IMR-90 (cell line): Measurements from ENCODE around the gene ANKLE1. TPM values are rescaled to one million over a fixed set of nuclear protein-coding genes. Genes with fewer than 3 reads are reported as not detected.

Experiments used
- ATAC-seq: fragments of 200-7000 bp; cut with Tn5 transposase; 2 replicates; pipeline ENCODE4 v1.9.1; 2020; ENCODE audit warnings: low read depth, mild to moderate bottlenecking, moderate library complexity
- BruUV-seq: library from RNA; stranded (reverse); fragments of 400-500 nt; replicated peaks from 2 replicates; lab custom pipeline; 2021; lab: Mats Ljungman, UMichigan
- CTCF ChIA-PET: fragments of 300-600 bp; formaldehyde crosslinking; extraction: SDS; loops from one replicate; lab custom pipeline; 2021; ENCODE audit warnings: antibody characterized with exemption; lab: Yijun Ruan, JAX
- POLR2A ChIA-PET: fragments of 300-600 bp; sonication (Branson Sonifier 250); formaldehyde crosslinking; loops from one replicate; lab custom pipeline; 2022; ENCODE audit warnings: antibody characterized with exemption; ENCODE audit not compliant: unreplicated experiment; lab: Charles Lee
- DNase-seq: peaks from one replicate; pipeline ENCODE4 v3.0.0; 2013
- H2AFZ ChIP-seq: replicated peaks from 2 replicates; pipeline ENCODE3; 2013; ENCODE audit warnings: low read length, mild to moderate bottlenecking; ENCODE audit not compliant: poor library complexity
- H2AK5ac ChIP-seq: 2 replicates; pipeline ENCODE4 v1.6.1; 2013; ENCODE audit warnings: low read depth, low read length, inconsistent platforms
- H2AK9ac ChIP-seq: replicated peaks from 2 replicates; pipeline ENCODE3; 2013; ENCODE audit warnings: mild to moderate bottlenecking, low read depth, low read length, moderate library complexity; ENCODE audit not compliant: poor library complexity
- H2BK120ac ChIP-seq: 2 replicates; pipeline ENCODE4 v1.6.1; 2013; ENCODE audit warnings: low read depth, low read length, inconsistent platforms
- H2BK15ac ChIP-seq: 3 replicates; pipeline ENCODE4 v1.6.1; 2013; ENCODE audit warnings: low read depth, low read length, inconsistent platforms
- H2BK20ac ChIP-seq: 2 replicates; pipeline ENCODE4 v1.6.1; 2013; ENCODE audit warnings: low read depth, mild to moderate bottlenecking, inconsistent platforms, low read length, moderate library complexity
- H2BK5ac ChIP-seq: 2 replicates; pipeline ENCODE4 v1.6.1; 2013; ENCODE audit warnings: mild to moderate bottlenecking, low read depth, low read length, inconsistent platforms; ENCODE audit not compliant: poor library complexity, severe bottlenecking
- H3K14ac ChIP-seq: replicated peaks from 2 replicates; pipeline ENCODE4 v1.6.1; 2013; ENCODE audit warnings: low read depth, low read length, inconsistent platforms
- H3K18ac ChIP-seq: 2 replicates; pipeline ENCODE4 v1.6.1; 2013; ENCODE audit warnings: low read depth, low read length, control low read depth
- H3K23ac ChIP-seq: 2 replicates; pipeline ENCODE4 v1.6.1; 2013; ENCODE audit warnings: low read depth, low read length, inconsistent platforms
- H3K27ac ChIP-seq: 2 replicates; pipeline ENCODE4 v1.5.1; 2013; ENCODE audit warnings: mild to moderate bottlenecking, control low read depth, low read length; ENCODE audit not compliant: insufficient read depth
- H3K27me3 ChIP-seq: 2 replicates; pipeline ENCODE4 v1.6.1; 2013; ENCODE audit warnings: low read length; ENCODE audit not compliant: control insufficient read depth, insufficient read depth
- H3K36me3 ChIP-seq: 2 replicates; pipeline ENCODE4 v1.6.1; 2013; ENCODE audit warnings: low read length, mixed read lengths; ENCODE audit not compliant: control insufficient read depth, insufficient read depth
- H3K4ac ChIP-seq: 2 replicates; pipeline ENCODE4 v1.6.1; 2013; ENCODE audit warnings: low read depth, low read length, inconsistent platforms
- H3K4me1 ChIP-seq: 2 replicates; pipeline ENCODE4 v1.6.1; 2013; ENCODE audit warnings: low read length, mixed read lengths; ENCODE audit not compliant: control insufficient read depth, insufficient read depth
- H3K4me2 ChIP-seq: 2 replicates; pipeline ENCODE4 v1.6.1; 2013; ENCODE audit warnings: low read depth, mild to moderate bottlenecking, control low read depth, low read length, moderate library complexity
- H3K4me3 ChIP-seq: 2 replicates; pipeline ENCODE4 v1.5.1; 2013; ENCODE audit warnings: low read depth, mild to moderate bottlenecking, control low read depth, low read length, moderate library complexity; ENCODE audit not compliant: insufficient read depth
- H3K56ac ChIP-seq: 2 replicates; pipeline ENCODE4 v1.6.1; 2013; ENCODE audit warnings: low read length, inconsistent platforms; ENCODE audit not compliant: insufficient read depth; ENCODE audit errors: extremely low read depth
- H3K79me1 ChIP-seq, 2 experiments: 2 replicates each; pipeline ENCODE4 v1.6.1; 2013; ENCODE audit warnings: low read length in 2 of 2, inconsistent platforms in 1 of 2, low read depth in 1 of 2
- H3K9ac ChIP-seq: 2 replicates; pipeline ENCODE4 v1.6.1; 2013; ENCODE audit warnings: low read depth, low read length, control low read depth
- H3K9me1 ChIP-seq: 2 replicates; pipeline ENCODE4 v1.6.1; 2013; ENCODE audit warnings: low read length, inconsistent platforms; ENCODE audit not compliant: insufficient read depth
- H3K9me3 ChIP-seq: 2 replicates; pipeline ENCODE4 v1.6.1; 2013; ENCODE audit warnings: low read length; ENCODE audit not compliant: control insufficient read depth, insufficient read depth
- H4K20me1 ChIP-seq: 2 replicates; pipeline ENCODE4 v1.6.1; 2013; ENCODE audit warnings: low read length, inconsistent platforms; ENCODE audit not compliant: insufficient read depth
- H4K5ac ChIP-seq: 2 replicates; pipeline ENCODE4 v1.6.1; 2013; ENCODE audit warnings: mild to moderate bottlenecking, low read depth, low read length, control low read depth
- H4K8ac ChIP-seq, 2 experiments: 2 replicates each; pipeline ENCODE4 v1.6.1; 2013; ENCODE audit warnings: low read depth in 2 of 2, low read length in 2 of 2, control low read depth in 1 of 2, inconsistent platforms in 1 of 2
- H4K91ac ChIP-seq: 2 replicates; pipeline ENCODE4 v1.6.1; 2013; ENCODE audit warnings: low read depth, low read length, inconsistent platforms; ENCODE audit not compliant: insufficient read depth
- BHLHE40 ChIP-seq: fragments of 150-350 bp; IDR thresholded peaks from 2 replicates; pipeline ENCODE4 v1.6.1; 2016; ENCODE audit warnings: mild to moderate bottlenecking, low read depth, low read length
- CHD1 ChIP-seq: IDR thresholded peaks from 2 replicates; pipeline ENCODE4 v1.6.1; 2012; ENCODE audit warnings: low read depth, low read length, improper control_type of control experiment
- ELK1 ChIP-seq: fragments of 150-350 bp; IDR thresholded peaks from 2 replicates; pipeline ENCODE4 v1.6.1; 2016; ENCODE audit warnings: low read depth, mild to moderate bottlenecking, low read length, moderate library complexity, borderline replicate concordance
- MAFK ChIP-seq: IDR thresholded peaks from 2 replicates; pipeline ENCODE4 v1.6.1; 2012; ENCODE audit warnings: low read depth, low read length, improper control_type of control experiment
- MAZ ChIP-seq: IDR thresholded peaks from 2 replicates; pipeline ENCODE4 v1.6.1; 2012; ENCODE audit warnings: low read depth, mild to moderate bottlenecking, low read length, improper control_type of control experiment, moderate library complexity, borderline replicate concordance
- MXI1 ChIP-seq: IDR thresholded peaks from 2 replicates; pipeline ENCODE4 v1.6.1; 2012; ENCODE audit warnings: low read depth, mild to moderate bottlenecking, low read length, moderate library complexity, borderline replicate concordance
- NFE2L2 ChIP-seq: fragments of 150-350 bp; IDR thresholded peaks from 2 replicates; pipeline ENCODE4 v1.6.1; 2016; ENCODE audit warnings: low read depth, mild to moderate bottlenecking, low read length
- POLR2A ChIP-seq: IDR thresholded peaks from 2 replicates; pipeline ENCODE4 v1.6.1; 2012; ENCODE audit warnings: mild to moderate bottlenecking, low read depth, low read length
- RAD21 ChIP-seq: IDR thresholded peaks from 2 replicates; pipeline ENCODE4 v1.6.1; 2012; ENCODE audit warnings: low read length, improper control_type of control experiment
- RFX5 ChIP-seq: IDR thresholded peaks from 2 replicates; pipeline ENCODE4 v1.8.0; 2012; ENCODE audit warnings: low read depth, mild to moderate bottlenecking, low read length, moderate library complexity
- SMC3 ChIP-seq: fragments of 150-350 bp; IDR thresholded peaks from 2 replicates; pipeline ENCODE4 v1.6.1; 2016; ENCODE audit warnings: low read depth, mild to moderate bottlenecking, antibody characterized with exemption, low read length, moderate library complexity
- WGBS, 2 experiments: methylation state at CpG; one replicate each; pipeline versions ENCODE4 v1.1.5 to v1.1.7; 2013; ENCODE audit warnings: missing lambda C conversion rate in 2 of 2; ENCODE audit not compliant: insufficient read length in 1 of 2; ENCODE audit errors: extremely low coverage in 2 of 2; 5-methylcytosine and 5-hydroxymethylcytosine counted together
- dilution Hi-C: fragments of 300-500 bp; cut with HindIII; formaldehyde crosslinking; loops from one replicate; pipeline ENCODE4 v1.14.3; 2018; ENCODE audit warnings: low sequenced_read_pairs; ENCODE audit not compliant: unreplicated experiment
- in situ Hi-C: fragments of 300-500 bp; cut with MboI; formaldehyde crosslinking; loops from 3 replicates; pipeline ENCODE4 v1.14.3; 2019; ENCODE audit warnings: low sequenced_read_pairs, inconsistent platforms, mixed read lengths
- intact Hi-C: fragments of 100-400 bp; cut with micrococcal nuclease; formaldehyde crosslinking; loops from 2 replicates; pipeline ENCODE4 v1.10.0; 2022
- polyA plus RNA-seq, 3 experiments: library from polyadenylated mRNA; depleted of rRNA; stranded (reverse); fragments of >200 nt; gene quantifications; 2 replicates each; pipeline ENCODE4 v1.2.3, GENCODE V29; 2012; ENCODE audit warnings: low replicate concordance in 1 of 3
- total RNA-seq: library from RNA; depleted of rRNA; stranded (reverse); fragments of >200 nt; gene quantifications from 2 replicates; pipeline ENCODE4 v1.2.3, GENCODE V29; 2012
- TF ChIP-seq, protein P1 (sequence below): conservative IDR thresholded peaks from 2 replicates; pipeline ENCODE4 v1.5.1; 2012; ENCODE audit warnings: mild to moderate bottlenecking, low read depth, low read length, improper control_type of control experiment
- TF ChIP-seq, protein P2 (sequence below): fragments of 150-350 bp; IDR thresholded peaks from 2 replicates; pipeline ENCODE4 v1.6.1; 2017; ENCODE audit warnings: mild to moderate bottlenecking, antibody characterized with exemption, low read length, low read depth

The ANKLE1 gene
- total and polyA plus RNA-seq, 2 of the 4 experiments (the other 2 are of a cell fraction), result under 0.01 to 0.87 TPM

GRCh38 chr19:17324357-17325114 lies 42.8 kb downstream of the ANKLE1 start:
- H3K36me3 ChIP-seq, result peaks cover 35% of the 10 kb centered on the region
- no peaks in the 10 kb centered on the region for H3K9me1 ChIP-seq
- H2BK5ac ChIP-seq, result no peak overlapping the region
- H4K20me1 ChIP-seq, result peaks cover 8% of the 10 kb centered on the region; the same call in 1 of the 2 replicates
- H2AK5ac ChIP-seq, result no peak overlapping the region
- H3K4ac ChIP-seq, result no peak overlapping the region
- no peak overlapping the region for H3K23ac ChIP-seq
- H3K4me2 ChIP-seq, result no peak overlapping the region
- TF ChIP-seq NFE2L2, result no peak
- TF ChIP-seq POLR2A, result no peak
- TF ChIP-seq MAZ, result no peak
- no peak for TF ChIP-seq MXI1
- TF ChIP-seq MAFK, result no peak
- TF ChIP-seq RFX5, result no peak
- TF ChIP-seq ELK1, result no peak
- no peak for TF ChIP-seq CHD1
- no peak for TF ChIP-seq RAD21
- TF ChIP-seq SMC3, result no peak
- TF ChIP-seq BHLHE40, result no peak
- TF ChIP-seq, protein P1, sequence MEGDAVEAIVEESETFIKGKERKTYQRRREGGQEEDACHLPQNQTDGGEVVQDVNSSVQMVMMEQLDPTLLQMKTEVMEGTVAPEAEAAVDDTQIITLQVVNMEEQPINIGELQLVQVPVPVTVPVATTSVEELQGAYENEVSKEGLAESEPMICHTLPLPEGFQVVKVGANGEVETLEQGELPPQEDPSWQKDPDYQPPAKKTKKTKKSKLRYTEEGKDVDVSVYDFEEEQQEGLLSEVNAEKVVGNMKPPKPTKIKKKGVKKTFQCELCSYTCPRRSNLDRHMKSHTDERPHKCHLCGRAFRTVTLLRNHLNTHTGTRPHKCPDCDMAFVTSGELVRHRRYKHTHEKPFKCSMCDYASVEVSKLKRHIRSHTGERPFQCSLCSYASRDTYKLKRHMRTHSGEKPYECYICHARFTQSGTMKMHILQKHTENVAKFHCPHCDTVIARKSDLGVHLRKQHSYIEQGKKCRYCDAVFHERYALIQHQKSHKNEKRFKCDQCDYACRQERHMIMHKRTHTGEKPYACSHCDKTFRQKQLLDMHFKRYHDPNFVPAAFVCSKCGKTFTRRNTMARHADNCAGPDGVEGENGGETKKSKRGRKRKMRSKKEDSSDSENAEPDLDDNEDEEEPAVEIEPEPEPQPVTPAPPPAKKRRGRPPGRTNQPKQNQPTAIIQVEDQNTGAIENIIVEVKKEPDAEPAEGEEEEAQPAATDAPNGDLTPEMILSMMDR, result no peak
- TF ChIP-seq, protein P2, sequence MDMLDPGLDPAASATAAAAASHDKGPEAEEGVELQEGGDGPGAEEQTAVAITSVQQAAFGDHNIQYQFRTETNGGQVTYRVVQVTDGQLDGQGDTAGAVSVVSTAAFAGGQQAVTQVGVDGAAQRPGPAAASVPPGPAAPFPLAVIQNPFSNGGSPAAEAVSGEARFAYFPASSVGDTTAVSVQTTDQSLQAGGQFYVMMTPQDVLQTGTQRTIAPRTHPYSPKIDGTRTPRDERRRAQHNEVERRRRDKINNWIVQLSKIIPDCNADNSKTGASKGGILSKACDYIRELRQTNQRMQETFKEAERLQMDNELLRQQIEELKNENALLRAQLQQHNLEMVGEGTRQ, result no peak
- peaks cover 0 to 5% of the 10 kb centered on the region in 2 experiments; a peak in 1 of 4 replicates for H3K79me1 ChIP-seq
- H3K9me3 ChIP-seq, result no peaks in the 10 kb centered on the region
- intact Hi-C loops, result no loop called here
- H4K91ac ChIP-seq, result no peak overlapping the region
- H3K18ac ChIP-seq, result no peak overlapping the region
- no peak overlapping the region for H2AFZ ChIP-seq
- H3K27ac ChIP-seq, result no peak overlapping the region
- ChIA-PET POLR2A (interaction anchor here (1.0 kb wide), 1 partner anchor 10 kb away, joined by 3 read pairs; the partner anchor contains the start of gene ANO8), CTCF (interaction anchor here (0.6 kb wide), 1 partner anchor 18 kb away, joined by 7 read pairs; no protein-coding TSS in a partner anchor)
- no peak overlapping the region for H2BK20ac ChIP-seq
- H3K4me1 ChIP-seq, result no peaks in the 10 kb centered on the region
- dilution Hi-C loops, result no loop called here
- H3K14ac ChIP-seq, result no peak overlapping the region
- no TSS peak for BruUV-seq
- no peak overlapping the region for H4K8ac ChIP-seq
- H2AK9ac ChIP-seq, result no peak overlapping the region
- H2BK15ac ChIP-seq, result no peak overlapping the region
- H2BK120ac ChIP-seq, result no peak overlapping the region
- in situ Hi-C loops, result no loop called here
- 91% methylated on average over 24 of the region's 28 CpGs; no CpG with 5 or more reads in 1 of the 2 experiments for WGBS, 2 experiments
- no peak for ATAC-seq
- no peak overlapping the region for H3K4me3 ChIP-seq
- no peak overlapping the region for H3K9ac ChIP-seq
- no peak overlapping the region for H4K5ac ChIP-seq
- no peak for DNase-seq
- H3K27me3 ChIP-seq, result no peaks in the 10 kb centered on the region
- no peak overlapping the region for H3K56ac ChIP-seq
